GM18505 (cell line): ENCODE data around the gene APOLD1.
A peak's percentile ranks its signal among the peaks of the same experiment; 100 is the strongest.
"Not testable (repeated sequence)": the region's sequence is repeated elsewhere in the genome, so short reads cannot be mapped to it uniquely, and the experiment has no call there.

Experiments used
- ATAC-seq: cut with Tn5 transposase; IDR thresholded peaks from one replicate; pipeline ENCODE4 v1.9.1; 2021; ENCODE audit not compliant: unreplicated experiment
- POLR2A ChIP-seq: IDR thresholded peaks from 4 replicates; pipeline ENCODE4 v1.6.1; 2011; ENCODE audit warnings: borderline replicate concordance; ENCODE audit not compliant: insufficient read depth, insufficient read length; ENCODE audit errors: extremely low read depth

Gene APOLD1

DNA sequence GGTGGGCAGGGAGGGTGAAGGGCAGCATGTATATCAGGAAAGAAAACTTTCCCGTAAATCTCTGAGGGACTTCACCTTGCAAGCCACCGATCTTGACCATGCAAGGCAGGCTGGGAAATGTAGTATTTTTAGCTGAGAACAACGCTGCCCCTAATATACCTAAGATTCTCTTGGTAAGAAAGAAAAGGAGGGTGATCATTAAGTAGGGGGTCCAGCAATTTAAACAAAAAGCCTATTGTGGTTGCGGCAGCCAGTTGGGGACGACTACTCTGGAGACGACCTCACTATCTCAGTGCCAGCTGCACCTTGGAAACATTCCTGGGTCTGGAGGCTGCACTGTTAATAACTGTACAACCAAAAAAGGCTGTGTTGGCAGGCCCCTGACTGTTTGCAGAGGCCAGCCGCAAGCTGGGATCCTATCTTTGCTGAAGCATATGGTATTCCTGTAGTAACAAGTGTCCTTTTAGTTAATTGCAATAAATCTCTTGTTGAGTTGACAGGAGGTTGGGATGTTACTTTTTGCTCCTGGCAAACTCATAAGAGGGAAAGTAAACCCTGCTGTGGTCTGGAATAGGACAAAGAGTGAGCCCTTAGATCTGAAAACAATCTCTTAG is 6.4 kb downstream of the APOLD1 start:
- ATAC-seq, result no peak
- TF ChIP-seq POLR2A, result no peak

DNA sequence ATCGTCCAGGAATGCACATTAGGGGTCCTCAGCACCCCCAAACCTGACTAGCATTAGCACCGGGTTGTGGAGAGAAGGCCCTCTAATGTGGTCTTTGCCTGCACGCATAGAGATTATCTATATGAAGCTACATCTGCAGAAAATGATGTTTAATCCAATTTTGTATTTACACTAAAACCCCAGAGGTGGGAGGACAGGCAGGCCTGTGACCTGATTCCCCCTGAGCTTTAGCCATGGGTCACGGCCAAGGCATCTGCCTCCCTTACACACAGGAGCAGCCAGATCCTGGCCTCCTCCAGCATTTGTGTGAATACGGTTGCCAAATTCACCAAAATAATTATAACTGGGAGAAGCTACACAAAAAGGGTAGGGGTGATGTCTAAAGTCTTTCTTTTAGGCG is 7.0 kb downstream of the APOLD1 start:
- no peak for TF ChIP-seq POLR2A
- ATAC-seq, result no peak

- no peak for TF ChIP-seq POLR2A
Observed at GRCh38 chr12:12794686-12795085, 9.2 kb downstream of the APOLD1 start.

DNA sequence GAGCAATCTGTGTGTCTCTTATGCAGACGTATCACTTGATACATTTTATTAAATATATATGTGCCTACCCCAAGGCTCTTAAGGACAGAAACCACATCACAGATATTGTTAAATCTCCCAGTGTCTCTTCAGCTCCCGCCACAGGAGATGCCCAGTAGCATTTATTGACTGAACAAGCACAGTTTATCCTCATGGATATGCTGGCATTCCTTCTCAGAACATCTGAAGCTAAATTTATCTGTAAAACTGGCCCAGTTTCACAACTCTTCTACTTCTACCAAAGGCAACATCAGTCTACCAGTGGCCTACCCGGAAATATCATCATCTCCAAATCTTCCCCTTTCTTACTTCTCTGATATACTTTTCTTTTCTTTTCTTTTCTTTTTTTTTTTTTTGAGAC is 10.7 kb downstream of the APOLD1 start:
- no peak for ATAC-seq
- TF ChIP-seq POLR2A, result no peak

More at GRCh38 chr12:12794686-12795085, 9.2 kb downstream of the APOLD1 start:
- ATAC-seq, result no peak

GRCh38 chr12:12796928-12797793 is 11.7 kb downstream of the APOLD1 start:
- no peak for ATAC-seq
- no peak for TF ChIP-seq POLR2A

DNA sequence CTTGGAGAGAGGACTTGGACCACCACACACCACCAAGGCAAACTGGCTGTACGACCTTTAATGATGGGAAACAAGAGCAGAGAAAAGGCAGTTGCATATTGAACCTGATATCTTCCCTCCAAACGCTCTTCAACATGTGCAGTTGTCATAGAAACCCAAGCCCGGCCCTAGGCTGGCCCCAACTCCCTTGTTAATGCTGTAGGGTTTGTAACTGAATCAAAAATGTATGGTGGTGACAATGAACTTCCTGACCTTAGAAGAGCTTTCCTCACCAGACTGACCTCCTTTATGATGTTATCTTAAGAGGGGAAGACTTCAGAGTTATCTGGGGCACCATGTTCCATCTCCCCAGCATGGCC is 12.3 kb downstream of the APOLD1 start:
- ATAC-seq, result no peak
- no peak for TF ChIP-seq POLR2A

- no peak for TF ChIP-seq POLR2A
- no peak for ATAC-seq
Observed at GRCh38 chr12:12798480-12798879, 13.0 kb downstream of the APOLD1 start.

- ATAC-seq, result no peak
- no peak for TF ChIP-seq POLR2A
Observed at GRCh38 chr12:12799163-12799920, 13.9 kb downstream of the APOLD1 start.

GRCh38 chr12:12800406-12801180 is 15.1 kb downstream of the APOLD1 start:
- no peak for TF ChIP-seq POLR2A
- ATAC-seq, result no peak

DNA sequence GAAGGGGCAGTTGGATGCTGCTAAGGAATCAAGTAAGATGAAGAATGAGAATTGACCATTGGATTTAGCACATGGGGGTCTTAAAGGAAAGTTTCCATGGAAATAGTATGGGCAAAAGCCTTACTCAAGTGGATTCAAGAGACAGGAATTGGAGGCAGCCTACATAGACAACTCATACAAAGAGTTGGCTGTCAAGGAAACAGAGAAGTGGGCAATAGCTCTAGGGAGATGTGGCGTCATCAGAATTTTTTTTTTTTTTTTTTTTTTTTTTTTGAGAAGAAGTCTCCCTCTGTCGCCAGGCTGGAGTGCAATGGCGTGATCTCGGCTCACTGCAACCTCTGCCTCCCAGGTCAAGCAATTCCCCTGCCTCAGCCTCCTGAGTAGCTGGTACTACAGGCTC is 16.2 kb downstream of the APOLD1 start:
- not testable (repeated sequence) for ATAC-seq

DNA sequence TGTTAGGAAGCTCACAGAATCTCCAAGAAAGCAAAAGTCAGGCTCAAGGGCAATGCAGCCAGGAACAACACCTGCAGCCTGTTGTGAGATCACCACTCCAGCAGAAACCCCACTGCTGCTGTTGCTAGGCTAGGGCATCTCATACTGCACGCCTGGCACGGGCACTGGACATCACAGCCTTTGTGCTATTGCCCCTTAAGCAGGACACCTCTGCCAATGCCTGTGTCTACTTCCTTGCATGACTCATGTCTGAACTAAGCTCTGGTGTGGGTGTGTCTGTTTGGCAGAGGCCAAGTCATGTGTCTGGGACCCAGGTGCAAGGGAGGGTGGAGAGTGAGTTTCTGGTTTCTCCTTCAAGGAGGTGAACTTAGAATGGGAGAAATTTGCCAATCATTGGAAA is 17.7 kb downstream of the APOLD1 start:
- TF ChIP-seq POLR2A, result no peak
- peak; percentile 90 for ATAC-seq

DNA sequence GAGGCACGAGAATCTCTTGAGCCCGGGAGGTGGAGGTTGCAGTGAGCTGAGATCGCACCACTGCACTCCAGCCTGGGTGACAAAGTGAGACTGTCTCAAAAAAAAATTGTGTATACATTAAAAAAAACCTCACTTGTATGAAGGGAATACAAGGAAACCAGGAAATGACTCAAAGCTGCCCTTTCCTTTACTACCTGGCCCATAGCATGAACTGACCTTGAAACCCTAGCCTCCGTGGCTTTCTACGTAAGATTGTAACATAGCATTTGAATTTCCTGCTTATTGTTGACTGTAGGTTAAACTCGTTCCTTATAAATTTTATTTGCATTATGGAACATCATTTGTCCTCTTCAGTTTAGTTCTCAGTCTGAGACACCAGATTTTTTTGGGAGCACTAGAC is 18.6 kb downstream of the APOLD1 start:
- no peak for TF ChIP-seq POLR2A
- ATAC-seq, result no peak

- no peak for ATAC-seq
- TF ChIP-seq POLR2A, result no peak
Observed at GRCh38 chr12:12804432-12804886, 19.0 kb downstream of the APOLD1 start.
